HG03095 (cell line): ENCODE data around the gene ADGRG7.
"Not testable (repeated sequence)": the region's sequence is repeated elsewhere in the genome, so short reads cannot be mapped to it uniquely, and the experiment has no call there.

Source experiments
- ATAC-seq: cut with Tn5 transposase; IDR thresholded peaks from one replicate; pipeline ENCODE4 v1.9.1; 2021; ENCODE audit warnings: moderate library complexity; ENCODE audit not compliant: unreplicated experiment

Gene ADGRG7

GRCh38 chr3:100609305-100609704, at the start of gene ADGRG7:
Gene ADGRG7 (plus strand): TSS chr3:100609601. CDS start chr3:100609857, 256 bp downstream.
- no peak for ATAC-seq

DNA sequence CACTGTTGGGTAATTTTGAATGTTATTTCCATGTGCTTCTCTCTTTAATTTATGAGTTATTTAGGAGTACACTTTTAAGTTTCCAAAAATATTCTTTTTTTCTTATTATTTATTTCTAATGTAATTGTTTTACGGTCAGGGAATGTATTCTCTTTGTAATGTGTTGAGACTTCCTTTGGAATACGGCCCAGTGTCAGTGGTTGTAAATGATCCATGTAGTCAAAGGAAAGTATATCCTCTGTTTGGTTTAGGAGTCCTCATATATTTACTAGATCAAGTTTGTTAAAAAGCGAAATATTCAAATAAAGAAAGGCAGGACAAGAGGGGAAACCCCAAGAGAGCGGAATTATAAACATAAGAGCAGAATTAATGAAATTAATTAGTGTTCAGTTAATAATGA, 49.0 kb upstream of the ADGRG7 start:
- ATAC-seq = no peak

DNA sequence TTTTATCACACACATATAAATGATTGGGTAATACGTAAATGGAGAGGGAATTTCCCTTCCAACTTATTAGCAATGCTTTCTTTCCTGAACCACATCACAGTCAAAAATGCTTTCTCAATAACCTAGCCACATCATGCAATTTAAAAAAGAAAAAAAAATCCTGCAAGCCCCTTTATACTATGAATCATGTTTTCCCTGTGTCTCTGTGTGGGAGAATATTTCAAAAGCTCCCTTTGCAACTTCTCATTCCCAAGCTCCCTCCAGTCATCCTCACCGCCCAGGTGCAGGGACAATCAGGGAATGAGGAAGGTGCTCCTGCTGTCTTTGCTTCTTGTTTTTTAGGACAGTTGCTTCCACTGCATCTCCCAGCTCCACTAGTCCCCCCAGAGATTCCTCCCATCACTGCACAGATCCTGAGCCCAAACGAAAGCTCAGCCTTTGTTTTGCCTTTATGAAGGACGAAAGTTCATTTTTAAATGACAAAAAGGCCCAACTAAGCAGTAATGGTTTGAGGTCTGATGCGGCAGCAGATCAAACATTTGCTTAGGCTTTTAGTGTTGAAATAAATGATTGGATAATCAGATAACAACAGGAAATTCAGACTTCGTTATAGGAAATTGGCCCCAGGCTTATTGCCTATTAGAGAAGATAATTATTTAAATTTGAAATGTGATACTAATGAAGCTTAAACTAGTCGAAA, 47.8 kb upstream of the ADGRG7 start:
- no peak for ATAC-seq

DNA sequence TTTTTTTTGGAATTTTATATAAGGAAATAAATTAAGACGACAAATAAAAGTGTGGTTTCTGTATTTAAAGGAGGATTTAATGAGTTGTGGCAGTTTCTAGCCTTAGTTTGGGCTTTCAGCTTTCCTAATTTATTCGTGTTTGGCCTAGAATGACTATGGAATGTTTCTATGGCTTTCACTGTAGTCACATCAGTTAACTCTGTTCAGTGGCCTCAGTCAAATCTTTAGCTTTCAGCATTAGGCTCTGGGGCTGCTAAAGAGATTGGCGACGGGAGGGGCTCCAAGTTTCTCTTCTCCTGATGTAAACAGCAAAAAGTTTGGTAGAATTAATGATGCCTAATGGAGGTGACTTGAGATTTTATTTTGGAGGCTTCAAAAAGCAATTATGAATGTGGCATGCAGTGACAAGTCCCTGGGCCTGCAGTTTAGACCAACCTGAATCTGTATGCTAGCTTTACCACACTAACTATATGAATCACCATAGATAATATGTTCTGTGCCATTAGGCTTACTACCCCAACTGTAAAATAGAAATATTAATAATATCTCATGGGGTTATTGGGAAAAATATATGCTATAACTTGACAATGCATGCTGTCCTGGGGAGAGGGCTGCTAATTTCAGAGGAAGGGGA, 47.1 kb upstream of the ADGRG7 start:
- no peak for ATAC-seq

- no peak for ATAC-seq
These were observed 46.2 kb upstream of the ADGRG7 start for GRCh38 chr3:100563228-100563627.

DNA sequence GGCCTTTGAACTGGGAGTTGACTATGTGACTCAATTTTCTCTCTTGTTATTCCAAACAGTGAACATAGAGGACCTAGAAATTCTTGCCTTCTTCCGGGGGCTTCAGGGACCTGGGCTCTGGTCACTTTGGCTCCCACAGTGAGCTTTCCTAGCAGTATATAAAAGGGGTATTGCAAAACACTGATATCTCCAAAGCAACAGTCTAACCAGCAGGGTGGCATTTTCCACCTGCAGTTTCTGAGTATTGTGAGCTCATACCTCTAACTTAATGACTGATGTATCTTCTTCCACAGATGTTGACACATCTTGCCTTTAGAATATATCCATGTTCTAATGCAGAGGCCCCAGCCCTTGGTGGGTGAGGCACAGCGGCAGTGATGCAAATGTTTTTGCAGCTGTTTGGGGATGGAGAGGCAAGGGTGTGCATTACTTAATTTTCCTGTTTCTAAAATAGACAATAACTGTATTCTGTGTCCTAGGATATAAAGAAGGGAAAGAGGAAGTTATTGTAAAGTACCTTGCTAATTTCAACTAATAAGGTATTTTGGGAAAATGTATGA, 45.7 kb upstream of the ADGRG7 start:
- no peak for ATAC-seq

- no peak for ATAC-seq
These were observed 38.6 kb upstream of the ADGRG7 start for GRCh38 chr3:100570811-100571210.

DNA sequence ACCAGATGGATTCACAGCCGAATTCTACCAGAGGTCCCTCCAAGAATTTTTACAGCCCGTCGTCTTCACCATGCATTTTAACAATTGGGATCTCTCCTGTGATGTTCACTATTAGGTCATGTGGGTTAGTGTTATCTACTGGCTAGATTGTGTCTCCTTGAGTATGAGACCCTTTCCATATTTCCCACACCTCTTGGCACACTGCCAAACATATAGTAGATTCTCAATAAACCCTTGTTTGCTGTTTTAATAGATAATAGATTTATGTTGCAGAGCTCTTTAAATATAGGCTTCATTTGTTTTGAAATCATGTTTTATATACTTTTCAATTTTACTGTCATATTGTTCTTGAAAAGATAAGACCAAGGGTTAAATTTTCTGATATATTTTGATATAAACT, 34.9 kb upstream of the ADGRG7 start:
- ATAC-seq = no peak

DNA sequence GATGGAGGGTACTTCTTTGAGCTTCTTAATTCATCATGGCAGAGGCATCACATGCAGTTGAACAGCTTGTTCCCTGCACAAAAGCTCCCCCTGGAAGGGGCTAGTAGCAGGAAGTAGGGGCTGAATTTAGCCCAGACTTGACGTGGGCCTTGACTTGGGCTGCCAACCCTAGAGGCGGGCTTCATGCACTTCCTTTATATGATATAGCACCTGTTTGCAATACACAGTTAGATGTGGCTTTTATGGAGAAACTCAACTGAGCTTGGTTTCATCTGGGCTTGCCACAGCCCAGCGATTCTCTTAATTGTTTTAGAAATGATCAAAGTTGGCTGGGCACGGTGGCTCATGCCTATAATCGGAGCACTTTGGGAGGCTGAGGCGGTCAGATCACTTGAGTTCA, 33.7 kb upstream of the ADGRG7 start:
- ATAC-seq = no peak

- ATAC-seq = no peak
These were observed 31.9 kb upstream of the ADGRG7 start for GRCh38 chr3:100577382-100578008.

GRCh38 chr3:100578646-100579045, 30.8 kb upstream of the ADGRG7 start:
- ATAC-seq = no peak

- ATAC-seq = no peak
These were observed 29.3 kb upstream of the ADGRG7 start for GRCh38 chr3:100580147-100580546.

DNA sequence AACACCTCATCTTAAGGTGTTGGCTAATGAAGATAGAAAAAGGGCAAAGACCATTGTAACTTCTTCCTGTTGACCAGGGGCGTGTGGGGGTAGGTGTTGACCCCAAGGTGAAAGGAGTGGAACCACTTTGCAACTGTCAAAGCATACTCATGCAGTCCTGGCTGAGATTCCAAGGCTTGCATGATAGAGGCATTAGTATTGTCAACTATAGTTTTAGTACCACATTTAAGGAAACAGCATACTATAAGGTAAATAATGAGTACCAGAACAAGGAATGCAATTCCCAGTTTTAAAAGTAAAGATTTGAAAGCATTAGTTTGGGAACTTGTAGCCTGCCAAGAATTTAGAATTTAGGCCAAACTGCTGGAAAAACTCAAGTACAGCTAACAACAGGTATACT, 27.8 kb upstream of the ADGRG7 start:
- ATAC-seq = no peak

DNA sequence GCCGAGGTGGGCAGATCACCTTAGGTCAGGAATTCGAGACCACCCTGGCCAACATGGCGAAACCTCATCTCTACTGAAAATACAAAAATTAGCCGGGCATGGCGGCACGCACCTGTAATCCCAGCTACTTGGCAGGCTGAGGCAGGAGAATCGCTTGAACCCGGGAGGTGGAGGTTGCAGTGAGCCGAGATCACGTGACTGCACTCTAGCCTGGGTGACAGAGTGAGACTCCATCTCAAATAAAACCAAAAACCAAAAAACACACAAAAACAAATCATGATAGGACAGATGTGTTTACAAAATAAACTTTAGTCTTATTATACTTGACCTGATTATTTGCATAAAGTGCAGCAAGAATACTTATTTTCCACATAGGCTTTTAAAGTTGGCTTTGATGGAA, 27.2 kb upstream of the ADGRG7 start:
- not testable (repeated sequence) for ATAC-seq

DNA sequence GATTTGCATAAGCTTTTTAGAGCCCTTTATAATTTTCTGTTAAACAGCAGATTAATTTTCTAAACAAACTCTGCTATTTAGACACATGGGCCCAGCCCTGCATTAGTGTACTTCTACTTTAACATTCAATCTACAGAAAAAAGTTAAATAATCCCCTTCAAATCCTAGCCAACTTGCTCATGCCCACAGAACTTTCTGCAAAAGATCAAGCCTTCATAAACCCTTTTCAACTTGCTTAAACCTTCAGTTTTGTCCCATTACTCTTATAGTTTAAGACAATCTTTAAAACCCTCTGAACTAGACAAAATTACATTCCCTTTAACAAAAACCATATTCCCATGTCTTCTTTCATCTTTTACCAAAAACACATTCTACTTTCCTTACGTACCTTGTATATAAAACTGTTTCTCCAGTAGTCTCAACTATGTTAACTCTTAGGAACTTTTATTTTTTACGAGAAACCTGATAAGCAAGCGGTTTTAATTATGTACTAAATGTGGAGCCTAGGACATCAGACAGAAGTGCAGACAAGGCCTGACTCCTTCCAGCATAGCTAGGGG, 25.2 kb upstream of the ADGRG7 start:
- ATAC-seq = no peak

- ATAC-seq = no peak
These were observed 22.6 kb upstream of the ADGRG7 start for GRCh38 chr3:100586832-100587231.

DNA sequence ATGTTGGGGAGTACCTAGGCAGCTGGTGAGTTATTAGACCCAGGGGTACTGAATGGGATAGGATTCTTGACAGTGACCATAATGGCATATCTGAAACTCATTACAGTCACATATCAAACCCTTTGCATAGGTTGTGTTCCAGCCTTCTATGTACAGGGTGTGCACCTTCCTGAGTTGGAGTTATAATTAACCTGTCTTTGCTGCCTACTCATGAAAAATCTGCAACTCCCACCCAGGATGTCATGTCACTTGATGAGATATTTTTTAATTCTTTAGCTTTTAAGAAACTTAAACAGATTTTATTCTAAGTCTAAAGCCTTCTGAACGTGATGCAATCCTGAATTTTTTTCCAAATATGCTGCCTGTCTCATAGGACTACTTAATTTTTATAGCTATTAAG, 21.1 kb upstream of the ADGRG7 start:
- no peak for ATAC-seq

GRCh38 chr3:100590114-100590839, 19.1 kb upstream of the ADGRG7 start:
- peak; percentile 77 for ATAC-seq

- no peak for ATAC-seq
These were observed 18.6 kb upstream of the ADGRG7 start for GRCh38 chr3:100590840-100591147.

DNA sequence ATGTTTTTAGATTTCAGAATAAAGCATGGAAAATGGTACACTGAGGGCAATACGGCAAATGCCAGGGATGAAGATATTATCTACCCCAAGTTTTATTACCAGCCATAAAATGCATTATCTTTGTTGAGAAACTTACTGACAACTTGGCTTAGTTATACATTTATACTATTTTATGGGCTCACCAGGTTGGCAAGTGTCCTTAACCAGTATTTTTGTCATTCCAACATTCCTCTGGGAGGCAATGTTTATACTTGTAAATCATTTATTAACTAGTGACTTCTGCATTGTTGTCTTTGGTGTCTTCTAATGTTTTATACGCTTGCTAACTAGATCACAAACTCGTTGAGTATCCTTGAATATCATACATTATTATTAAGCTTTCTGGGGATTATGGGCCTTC, 18.0 kb upstream of the ADGRG7 start:
- no peak for ATAC-seq
